ENCODE measurements around the gene UBALD2.
A peak's percentile ranks its signal among the peaks of the same experiment; 100 is the strongest.

The UBALD2 gene

GRCh38 chr17:76278952-76279741 is 14.0 kb downstream of the UBALD2 start:
- TF ChIP-seq CTCF (IDR thresholded peaks at IDR 0.05; ENCODE audit: insufficient read depth, low read length, poor library complexity, severe bottlenecking): peak; percentile 96
- Histone ChIP-seq H3K27me3 (replicated peaks; ENCODE audit: control insufficient read depth, insufficient read depth, low read length) (no peaks in the 10 kb centered on the region), H3K4me3 (replicated peaks; ENCODE audit: low read depth, low read length) (no peak overlapping the region), H3K36me3 (ENCODE audit: control insufficient read depth, insufficient read depth, low read length) (no peaks in the 10 kb centered on the region)
- DNase-seq (ENCODE audit: extremely low read depth, insufficient read length): peak; percentile 70

- no peak for TF ChIP-seq CTCF (IDR thresholded peaks at IDR 0.05; ENCODE audit: insufficient read depth, low read length, poor library complexity, severe bottlenecking)
- Histone ChIP-seq H3K36me3 (ENCODE audit: control insufficient read depth, insufficient read depth, low read length) (no peaks in the 10 kb centered on the region), H3K27me3 (replicated peaks; ENCODE audit: control insufficient read depth, insufficient read depth, low read length) (no peaks in the 10 kb centered on the region), H3K4me3 (replicated peaks; ENCODE audit: low read depth, low read length) (no peak overlapping the region)
- no peak for DNase-seq (ENCODE audit: extremely low read depth, insufficient read length)
These were observed 14.7 kb downstream of the UBALD2 start for GRCh38 chr17:76279742-76280287.

DNA sequence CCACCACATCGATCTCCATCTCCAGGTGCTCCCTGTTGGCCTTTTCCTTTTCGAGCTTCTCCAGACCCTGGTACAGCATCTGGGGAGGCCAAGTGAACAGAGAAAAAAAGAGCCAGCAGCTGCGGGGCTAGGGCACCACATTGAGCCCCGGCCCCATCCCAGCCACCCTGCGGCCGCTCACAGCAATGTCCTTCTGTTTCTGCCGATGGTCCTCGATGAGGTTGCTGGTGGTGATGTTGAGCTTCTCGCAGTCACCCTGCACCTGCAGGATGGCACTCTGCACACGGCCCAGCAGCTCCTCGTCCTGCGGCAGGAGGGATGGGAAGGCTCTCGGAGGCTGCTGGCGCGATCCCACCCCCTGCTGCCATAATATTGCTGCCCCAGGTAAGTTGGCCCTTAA is 15.5 kb downstream of the UBALD2 start:
- DNase-seq (ENCODE audit: extremely low read depth, insufficient read length): no peak
- no peaks in the 10 kb centered on the region for H3K27me3 ChIP-seq (replicated peaks; ENCODE audit: control insufficient read depth, insufficient read depth, low read length)
- H3K36me3 ChIP-seq (ENCODE audit: control insufficient read depth, insufficient read depth, low read length): no peaks in the 10 kb centered on the region
- no peak overlapping the region for H3K4me3 ChIP-seq (replicated peaks; ENCODE audit: low read depth, low read length)
- no peak for TF ChIP-seq CTCF (IDR thresholded peaks at IDR 0.05; ENCODE audit: insufficient read depth, low read length, poor library complexity, severe bottlenecking)

DNA sequence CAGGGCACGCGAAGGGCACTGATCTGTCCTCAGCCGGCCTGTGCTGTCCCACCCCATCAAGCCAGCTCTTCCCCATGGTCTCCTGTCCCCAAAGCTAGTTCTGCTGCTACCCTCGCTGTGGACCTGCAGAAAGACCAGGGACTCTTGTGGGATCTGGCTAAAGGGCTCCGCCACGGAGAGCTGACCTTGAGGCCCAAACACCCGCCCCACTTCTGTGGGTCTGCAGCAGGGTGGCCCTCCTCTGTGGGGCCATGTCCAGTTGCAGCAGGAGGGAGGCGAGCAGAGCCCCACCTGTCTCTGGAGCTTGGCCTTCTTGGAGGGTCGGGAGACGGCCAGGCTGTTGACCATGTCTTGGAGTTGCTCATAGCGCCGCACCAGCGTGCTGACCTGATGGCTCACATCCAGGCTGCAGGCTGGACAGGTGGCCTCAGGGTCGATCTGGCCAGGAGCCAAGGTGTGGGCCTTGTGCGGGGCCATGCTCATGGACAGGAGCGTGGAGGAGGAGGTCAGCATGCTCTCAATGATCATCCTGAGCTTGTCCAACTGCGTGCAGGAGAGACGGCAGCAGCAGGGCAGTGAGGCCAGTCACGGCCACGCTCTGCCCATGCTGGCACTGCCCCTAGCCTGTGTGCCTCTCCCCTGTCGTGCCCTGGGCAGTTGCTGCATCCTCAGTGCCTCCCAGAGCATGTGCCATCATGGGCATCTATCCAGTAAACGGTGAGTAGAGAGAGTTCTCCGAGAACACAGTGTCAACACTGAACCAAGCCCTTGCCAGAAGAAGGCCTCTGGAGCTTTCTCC is 16.6 kb downstream of the UBALD2 start:
- DNase-seq (ENCODE audit: extremely low read depth, insufficient read length): no peak
- Histone ChIP-seq H3K27me3 (replicated peaks; ENCODE audit: control insufficient read depth, insufficient read depth, low read length) (no peaks in the 10 kb centered on the region), H3K36me3 (ENCODE audit: control insufficient read depth, insufficient read depth, low read length) (no peaks in the 10 kb centered on the region), H3K4me3 (replicated peaks; ENCODE audit: low read depth, low read length) (no peak overlapping the region)
- TF ChIP-seq CTCF (IDR thresholded peaks at IDR 0.05; ENCODE audit: insufficient read depth, low read length, poor library complexity, severe bottlenecking): no peak

DNA sequence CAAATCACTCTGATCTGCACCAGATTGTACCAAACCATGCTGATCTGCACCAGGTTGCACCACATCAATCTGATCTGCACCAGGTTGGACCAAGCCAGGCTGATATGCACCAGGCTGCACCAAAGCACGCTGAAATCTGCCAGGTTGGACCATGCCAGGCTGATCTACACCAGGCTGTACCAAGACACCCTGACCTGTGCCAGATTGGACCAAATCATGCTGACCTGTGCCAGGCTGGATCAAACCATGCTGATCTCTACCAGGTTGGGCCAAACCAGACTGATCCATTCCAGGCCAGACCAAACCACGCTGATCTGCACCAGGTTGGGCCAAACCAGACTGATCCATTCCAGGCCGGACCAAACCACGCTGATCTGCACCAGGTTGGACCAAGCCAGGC is 27.4 kb downstream of the UBALD2 start:
- no peak for DNase-seq (ENCODE audit: extremely low read depth, insufficient read length)
- TF ChIP-seq CTCF (IDR thresholded peaks at IDR 0.05; ENCODE audit: insufficient read depth, low read length, poor library complexity, severe bottlenecking): no peak
- H3K36me3 ChIP-seq (ENCODE audit: control insufficient read depth, insufficient read depth, low read length): no peaks in the 10 kb centered on the region; the same call in 1 of the 2 replicates
- no peaks in the 10 kb centered on the region for H3K27me3 ChIP-seq (replicated peaks; ENCODE audit: control insufficient read depth, insufficient read depth, low read length)
- H3K4me3 ChIP-seq (replicated peaks; ENCODE audit: low read depth, low read length): no peak overlapping the region

All from GM06990 (cell line).